Left renal pelvis (tissue), 4 donors: ENCODE data around the gene LIG3. TPM values are rescaled to one million over a fixed set of nuclear protein-coding genes. Genes with fewer than 3 reads are reported as not detected.
"Not testable (repeated sequence)": the region's sequence is repeated elsewhere in the genome, so short reads cannot be mapped to it uniquely, and the experiment has no call there.

Experiments used
- DNase-seq, 4 donors: peaks; one replicate each; pipeline ENCODE4 v3.0.0-alpha.2; 2013; ENCODE audit warnings: low read depth in 4 of 4, low spot score in 3 of 4
- polyA plus RNA-seq, 4 donors: library from polyadenylated mRNA; unstranded; fragments of 120-200 nt; gene quantifications; one replicate each; pipeline ENCODE4 v1.2.1, GENCODE V29; 2013; ENCODE audit not compliant: insufficient read length in 4 of 4

The LIG3 gene
- 10 to 100 TPM; 26.5 to 42.2 (median 36.5) TPM for polyA plus RNA-seq

DNA sequence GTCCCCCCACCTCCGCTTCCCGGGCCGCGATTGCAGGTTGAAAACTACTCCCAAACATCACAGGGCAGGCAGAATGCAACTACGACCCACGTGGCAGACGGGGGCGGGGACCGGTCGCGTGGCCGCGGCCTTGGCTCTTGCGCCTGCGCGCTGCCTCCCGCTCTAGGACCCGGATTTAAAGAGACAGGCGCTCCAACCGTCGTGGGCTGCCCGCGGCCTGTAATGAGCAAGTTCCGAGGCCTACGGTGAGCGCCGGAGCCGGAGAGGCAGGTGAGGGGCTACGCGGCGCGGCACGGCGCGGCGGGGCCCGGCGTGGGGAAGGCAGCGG is at the start of gene LIG3:
Gene LIG3 (plus strand): TSS at position 160 of the 328 bp plus-strand sequence. CDS start 2,494 bp downstream, outside the sequence.
- peak; percentile 82 to 88 (median 86) for DNase-seq

DNA sequence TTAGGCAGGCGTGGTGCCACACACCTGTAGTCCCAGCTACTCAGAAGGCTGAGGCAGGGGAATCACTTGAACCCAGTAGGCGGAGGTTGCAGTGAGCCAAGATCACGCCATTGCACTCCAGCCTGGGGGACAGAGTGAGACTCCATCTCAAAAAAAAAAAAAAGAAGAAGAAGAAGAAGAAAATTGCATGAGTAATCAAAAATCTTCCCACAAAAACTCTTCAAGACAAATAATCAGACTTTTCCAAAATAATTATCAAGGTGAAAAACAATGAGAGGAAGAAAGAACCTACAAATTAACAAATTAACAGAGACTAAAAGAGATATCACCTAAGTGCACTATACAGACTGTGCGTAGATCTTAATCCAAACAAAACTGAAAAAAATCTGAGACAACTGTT is 29.5 kb upstream of the LIG3 start:
- not testable (repeated sequence) for DNase-seq

DNA sequence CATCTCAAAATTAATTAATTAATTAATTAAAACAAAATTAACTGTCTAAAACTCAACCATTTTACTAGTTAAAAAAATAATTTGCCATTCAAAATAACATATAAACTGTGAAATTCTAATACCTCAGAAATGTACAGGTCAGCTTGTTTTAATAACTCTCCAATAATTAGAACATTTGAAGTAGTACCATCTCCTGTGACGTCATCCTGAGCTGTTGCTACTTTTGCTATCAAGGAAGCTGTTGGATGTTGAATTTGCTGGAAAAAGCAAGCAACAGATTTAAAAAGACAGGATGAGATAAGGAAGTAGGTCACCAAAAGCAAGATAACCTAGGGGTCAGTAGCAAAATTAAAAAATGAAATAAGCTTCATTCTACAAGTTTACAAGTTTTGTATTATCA is 21.9 kb upstream of the LIG3 start:
- no peak for DNase-seq

DNA sequence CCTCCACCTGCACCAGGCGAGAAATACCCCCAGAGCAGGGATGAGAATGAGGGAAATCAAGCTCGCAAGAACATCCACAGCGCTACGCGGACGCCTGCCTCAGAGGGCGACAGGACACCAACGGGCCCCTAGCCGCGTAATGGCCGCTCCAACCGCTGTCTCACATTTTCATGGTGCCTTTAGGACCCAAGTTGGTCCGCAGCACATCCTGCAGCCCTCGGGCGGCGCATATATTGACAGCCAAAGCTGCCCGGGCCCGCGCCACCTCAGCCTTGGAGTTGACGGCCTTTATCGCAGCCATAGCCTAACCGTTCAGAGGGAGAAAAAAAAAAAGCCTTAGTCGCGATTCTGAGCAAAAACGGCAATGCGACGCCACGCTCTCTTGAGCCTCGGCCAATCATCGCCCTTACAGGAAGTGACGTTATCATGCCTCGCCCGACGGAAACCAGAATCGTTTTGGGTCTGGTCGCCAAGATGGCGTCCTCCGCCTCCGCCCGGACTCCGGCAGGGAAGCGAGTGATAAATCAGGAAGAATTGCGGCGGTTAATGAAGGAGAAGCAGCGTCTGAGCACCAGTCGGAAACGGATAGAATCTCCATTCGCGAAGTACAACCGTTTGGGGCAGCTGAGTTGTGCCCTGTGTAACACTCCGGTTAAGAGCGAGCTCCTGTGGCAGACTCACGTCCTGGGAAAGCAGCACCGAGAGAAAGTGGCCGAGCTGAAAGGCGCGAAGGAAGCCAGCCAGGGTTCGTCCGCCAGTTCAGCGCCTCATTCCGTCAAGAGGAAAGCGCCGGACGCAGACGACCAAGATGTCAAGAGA is 19.0 kb upstream of the LIG3 start, which contains the start of the genes CCT6B and ZNF830:
Gene CCT6B (minus strand): TSS at position 368 of the 819 bp plus-strand sequence. CDS start 67 bp downstream, at position 301.
Gene ZNF830 (plus strand): TSS at position 448 of the 819 bp plus-strand sequence. CDS start 27 bp downstream, at position 475.
- peak; percentile 93 to 97 (median 95) for DNase-seq

DNA sequence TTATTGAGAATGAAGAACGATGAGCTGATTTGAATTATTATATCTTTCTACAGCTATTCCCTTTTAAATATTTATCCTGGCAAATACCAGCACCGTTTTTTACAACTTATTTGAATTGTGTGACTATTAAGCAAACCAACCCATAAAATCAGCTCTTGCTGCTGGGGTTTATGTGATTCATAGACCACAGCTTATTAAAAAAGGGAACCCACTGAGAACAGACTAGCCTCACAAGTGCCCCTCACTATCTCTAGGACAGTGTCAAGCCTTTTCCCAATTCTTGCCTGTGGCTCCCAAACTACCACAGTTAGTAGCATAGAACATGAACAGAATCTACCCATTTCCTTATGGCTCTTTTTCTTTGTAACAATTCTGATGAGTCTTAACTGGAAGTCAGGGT is 6.1 kb upstream of the LIG3 start:
- no peak for DNase-seq

DNA sequence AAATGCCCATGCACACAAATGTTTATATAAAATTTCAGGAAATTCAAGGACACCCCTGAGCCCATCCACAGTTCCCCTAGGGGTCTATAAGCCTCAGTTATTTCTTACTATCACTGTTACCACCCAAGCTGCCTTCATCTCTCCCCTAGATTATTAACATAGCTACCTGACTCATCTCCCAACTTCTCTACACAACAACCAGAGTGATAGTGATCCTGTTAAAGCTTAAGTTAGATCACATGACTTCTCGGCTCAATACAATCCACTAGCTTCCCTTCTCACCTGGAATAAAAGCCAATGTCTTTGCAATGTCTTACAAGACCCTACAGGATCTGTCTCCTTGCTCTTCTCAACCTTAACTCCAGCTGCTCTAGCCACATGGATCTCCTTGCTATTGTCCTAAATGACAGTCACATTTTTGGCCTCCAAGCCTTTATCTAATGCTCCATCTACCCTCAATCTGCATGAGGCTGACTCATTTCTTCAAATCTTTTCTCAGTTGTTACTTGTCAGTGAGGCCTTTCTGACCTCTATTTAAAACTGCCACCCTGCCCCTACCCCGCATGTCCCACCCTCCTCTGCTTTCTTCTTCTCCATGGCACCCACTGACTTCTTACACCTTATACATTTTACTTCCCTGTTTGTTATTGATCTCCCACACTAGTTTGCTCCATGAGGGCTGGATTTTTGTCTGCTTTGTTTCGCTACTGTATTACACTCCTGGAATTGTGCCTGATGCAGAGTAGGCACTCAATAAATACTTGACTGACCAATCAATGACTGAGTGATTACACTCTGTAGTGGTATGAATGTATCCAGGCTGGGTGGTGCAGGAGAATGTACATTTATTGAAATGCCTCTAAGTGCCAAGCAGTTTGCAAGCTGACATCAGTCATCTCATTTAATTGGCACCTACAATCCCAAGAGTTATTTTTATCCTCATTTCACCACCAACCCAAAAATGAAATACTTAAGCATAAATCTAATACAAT is 5.2 kb upstream of the LIG3 start:
- DNase-seq, result no peak

DNA sequence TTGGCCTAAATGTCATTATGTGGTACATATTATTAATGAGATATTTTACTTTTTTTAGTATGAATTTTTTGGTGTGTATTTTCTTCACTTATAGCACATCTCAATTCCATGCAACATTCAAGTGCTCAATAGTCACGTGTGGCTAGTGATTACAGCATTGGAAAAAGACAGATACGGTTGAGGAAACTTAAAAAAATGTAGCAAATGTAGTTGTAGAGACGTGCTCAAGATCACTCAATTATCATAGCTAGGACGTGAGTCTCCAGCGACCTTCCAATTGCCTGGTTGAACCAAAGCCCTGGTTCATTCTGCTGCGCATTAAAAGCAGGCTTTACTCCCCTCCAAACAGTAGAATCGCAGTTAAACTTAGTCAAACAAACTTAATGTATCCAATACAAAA is 1.2 kb upstream of the LIG3 start:
- no peak for DNase-seq

DNA sequence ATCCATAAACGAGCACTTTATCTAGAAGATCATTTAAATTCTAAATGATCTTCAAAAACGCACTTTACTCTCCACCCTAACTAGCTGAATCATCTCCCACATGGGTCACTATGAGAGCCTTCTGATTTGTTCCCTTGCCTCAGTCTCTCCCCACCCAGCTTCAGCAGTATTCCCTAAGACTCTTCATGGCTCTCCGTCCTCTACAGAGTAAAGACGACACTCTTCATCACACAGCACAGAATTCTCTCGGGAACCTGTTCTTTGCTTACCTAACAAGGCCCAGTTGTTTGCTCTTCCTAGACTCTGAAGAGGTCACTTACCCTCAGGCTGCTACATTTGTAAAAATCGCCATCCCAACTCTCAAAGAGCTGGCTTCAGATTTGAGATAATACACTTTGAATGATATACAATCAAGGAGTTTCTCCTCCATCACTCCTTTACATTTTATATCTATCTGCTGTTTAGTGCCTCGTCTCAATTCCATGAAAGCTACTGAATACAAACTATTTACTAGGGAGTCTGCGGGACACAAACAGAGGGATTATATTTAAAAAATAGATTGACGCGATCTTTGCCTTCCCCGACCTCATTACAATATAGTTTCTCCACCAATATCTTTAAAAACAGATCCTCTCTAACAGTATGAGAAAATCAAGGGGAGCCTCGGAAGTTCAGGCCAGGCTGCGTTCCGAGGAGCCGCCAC is 511 bp upstream of the LIG3 start:
- no peak for DNase-seq

DNA sequence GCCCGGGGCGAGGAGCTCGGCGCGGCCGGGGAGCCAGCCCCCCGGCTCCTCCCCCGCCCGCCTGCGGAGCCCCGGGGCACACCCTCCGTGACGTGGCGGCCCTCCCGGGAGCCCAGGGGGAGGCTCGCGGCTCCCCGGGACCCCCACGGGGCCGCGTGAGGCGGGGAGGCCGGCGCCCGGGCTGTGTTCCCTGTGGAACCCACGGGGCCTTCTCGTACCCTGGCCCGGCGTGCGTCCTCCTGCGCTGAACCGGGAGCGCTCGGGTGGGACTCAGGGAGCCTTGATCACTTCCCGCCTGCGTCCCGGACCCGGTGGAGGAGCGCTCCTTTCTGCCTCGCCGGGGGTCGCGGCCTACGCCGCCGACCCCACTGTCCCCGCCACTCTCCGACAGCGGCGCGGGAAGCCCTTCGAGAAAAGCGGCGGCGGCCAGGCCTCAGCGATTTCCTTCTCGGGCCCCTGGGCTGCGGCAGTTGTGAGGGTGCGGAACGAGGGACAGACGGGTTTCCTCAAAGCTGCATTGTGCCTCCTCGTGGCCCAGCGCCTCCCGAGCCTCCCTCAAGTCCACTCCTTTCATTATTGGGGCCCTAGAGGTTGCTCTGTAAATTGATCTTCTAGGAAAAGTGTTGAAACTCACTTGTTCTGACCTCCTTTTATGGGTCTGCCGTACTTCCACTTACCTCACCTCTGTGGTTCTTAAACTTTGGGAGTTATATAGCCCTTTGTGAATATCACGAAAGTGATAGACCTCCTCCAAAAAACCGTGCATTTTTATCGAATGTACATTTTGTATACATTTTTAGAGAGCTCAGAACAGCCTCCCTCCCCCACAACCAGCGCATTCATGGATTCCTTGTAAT is 597 bp downstream of the LIG3 start:
- DNase-seq, result peak in 2 of 4 donors; percentile 63 to 72

DNA sequence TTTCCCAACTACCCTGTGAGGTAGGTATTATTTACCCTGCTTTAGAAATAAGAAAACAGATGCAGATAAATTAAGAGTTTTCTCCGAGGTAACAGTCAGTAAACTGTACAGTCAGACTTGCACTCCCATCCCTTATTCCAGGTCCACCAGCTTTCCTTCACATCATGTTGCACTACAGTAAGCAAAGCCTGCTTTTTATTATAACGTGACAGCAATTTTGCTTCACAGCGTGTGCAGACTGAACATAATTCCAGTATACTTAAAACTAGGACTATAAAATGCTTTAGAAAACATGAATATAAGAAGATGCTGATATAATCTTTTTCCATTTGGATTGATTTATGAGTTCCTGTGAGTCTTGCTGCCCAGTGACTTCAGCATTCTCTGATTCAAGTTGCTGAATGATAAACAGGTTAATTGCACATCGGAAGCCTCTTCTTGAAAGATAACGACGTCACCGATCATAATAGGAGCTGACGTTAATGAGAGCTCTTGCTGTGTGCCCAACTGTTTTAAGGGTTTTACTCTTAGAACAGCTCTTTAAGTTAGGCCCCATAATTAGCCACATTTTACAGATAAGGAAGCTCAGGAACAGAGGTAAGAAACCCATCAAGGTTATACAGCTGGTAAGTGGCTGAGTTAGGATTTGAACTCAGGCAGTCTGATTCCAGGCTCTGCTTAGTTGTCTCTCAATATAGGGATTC is 1.4 kb downstream of the LIG3 start:
- no peak for DNase-seq

DNA sequence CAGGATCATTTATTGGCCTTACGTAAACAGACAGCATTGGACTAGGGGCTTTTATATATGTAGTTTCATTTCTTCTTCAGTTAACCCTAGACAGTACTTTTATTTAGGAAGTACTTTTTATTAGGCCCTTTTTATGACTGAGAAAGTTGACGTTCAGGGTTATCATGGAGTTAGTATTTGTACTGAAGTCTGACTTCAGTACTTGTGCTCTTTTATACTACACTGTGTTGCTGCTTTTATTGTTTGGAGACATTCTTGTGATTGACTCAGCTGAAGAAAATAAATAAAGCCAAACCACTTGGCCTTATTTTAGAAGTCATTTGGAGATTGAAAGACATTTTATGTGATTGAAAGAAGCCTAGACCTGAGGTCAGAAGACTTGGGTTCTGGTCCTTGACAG is 6.9 kb downstream of the LIG3 start:
- no peak for DNase-seq

DNA sequence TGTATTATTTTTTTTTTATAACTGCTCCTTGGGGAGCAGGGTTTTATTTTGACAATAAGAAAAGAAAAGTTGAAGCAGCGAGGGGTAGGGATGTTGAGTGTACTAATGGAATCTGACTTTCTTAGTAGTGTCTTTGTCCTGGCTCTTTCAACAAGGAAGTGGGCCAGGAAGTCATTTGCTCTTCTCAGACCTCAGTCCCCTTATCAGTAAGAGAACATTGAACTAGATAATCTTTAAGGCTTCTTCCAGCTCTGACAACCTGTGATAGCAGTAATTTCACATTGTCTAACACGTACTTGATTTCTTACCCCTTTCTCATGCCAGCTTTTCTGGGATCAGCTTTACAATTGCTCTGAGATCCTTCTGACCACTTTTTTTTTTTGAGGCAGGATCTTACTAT is 8.3 kb downstream of the LIG3 start:
- no peak for DNase-seq

DNA sequence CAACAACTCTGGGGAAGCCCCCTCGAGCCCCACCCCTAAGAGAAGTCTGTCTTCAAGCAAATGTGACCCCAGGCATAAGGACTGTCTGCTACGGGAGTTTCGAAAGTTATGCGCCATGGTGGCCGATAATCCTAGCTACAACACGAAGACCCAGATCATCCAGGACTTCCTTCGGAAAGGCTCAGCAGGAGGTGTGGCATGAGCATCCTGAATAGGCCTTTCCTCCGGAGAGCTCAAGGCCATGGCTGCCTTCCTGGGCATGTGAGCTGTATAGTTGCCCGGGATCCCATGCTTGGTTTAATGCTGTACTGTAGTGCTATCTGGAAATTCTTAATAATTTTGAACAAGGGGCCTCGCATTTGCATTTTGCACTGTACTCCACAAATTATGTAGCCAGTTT is 9.2 kb downstream of the LIG3 start:
- no peak for DNase-seq

DNA sequence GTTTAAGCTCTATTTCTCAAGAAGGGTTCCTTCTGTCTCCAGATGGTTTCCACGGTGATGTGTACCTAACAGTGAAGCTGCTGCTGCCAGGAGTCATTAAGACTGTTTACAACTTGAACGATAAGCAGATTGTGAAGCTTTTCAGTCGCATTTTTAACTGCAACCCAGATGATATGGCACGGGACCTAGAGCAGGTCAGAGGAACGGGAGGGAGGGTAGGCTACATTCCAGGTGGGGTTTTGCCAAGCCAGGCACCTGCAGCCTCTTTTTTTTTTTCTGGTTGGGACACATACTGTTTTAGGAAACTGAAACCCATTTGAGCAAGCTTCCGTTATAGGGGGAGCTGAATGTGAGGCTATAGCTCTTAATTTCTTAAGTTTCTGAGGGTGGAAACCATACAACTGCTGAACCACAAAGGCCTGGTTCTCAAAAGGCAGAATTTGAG is 10.6 kb downstream of the LIG3 start:
- no peak for DNase-seq

DNA sequence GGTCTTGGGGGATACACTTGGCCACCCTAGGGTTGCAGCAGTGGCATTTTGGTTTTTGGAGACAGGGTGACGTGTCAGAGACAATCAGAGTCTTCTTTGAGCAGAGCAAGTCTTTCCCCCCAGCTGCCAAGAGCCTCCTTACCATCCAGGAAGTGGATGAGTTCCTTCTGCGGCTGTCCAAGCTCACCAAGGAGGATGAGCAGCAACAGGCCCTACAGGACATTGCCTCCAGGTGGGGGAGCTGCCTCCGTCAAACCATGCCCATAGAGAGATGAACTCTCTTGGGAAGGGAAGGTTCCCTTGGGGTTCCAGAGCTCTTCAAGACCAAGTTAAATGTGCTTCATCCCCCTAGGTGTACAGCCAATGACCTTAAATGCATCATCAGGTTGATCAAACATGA is 11.3 kb downstream of the LIG3 start:
- no peak for DNase-seq

DNA sequence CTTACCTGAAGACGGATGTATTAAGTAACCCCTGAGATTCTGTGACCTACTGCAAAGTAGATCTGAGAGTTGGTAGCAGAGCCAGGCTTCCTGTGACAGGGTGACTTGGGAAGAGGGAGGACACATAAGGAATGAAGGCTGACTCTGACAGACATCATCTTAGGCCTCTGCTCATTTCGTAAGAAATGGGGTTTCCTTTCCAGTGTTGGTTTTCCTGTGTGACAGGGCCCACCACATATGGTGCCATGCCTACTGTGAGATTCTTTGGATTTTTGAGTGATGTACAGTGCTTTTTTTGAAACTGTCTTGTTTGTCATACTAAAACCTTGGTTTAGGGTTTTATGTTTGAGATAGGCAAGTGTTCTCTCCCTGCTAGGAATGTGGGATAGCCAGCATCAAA is 12.7 kb downstream of the LIG3 start:
- no peak for DNase-seq

DNA sequence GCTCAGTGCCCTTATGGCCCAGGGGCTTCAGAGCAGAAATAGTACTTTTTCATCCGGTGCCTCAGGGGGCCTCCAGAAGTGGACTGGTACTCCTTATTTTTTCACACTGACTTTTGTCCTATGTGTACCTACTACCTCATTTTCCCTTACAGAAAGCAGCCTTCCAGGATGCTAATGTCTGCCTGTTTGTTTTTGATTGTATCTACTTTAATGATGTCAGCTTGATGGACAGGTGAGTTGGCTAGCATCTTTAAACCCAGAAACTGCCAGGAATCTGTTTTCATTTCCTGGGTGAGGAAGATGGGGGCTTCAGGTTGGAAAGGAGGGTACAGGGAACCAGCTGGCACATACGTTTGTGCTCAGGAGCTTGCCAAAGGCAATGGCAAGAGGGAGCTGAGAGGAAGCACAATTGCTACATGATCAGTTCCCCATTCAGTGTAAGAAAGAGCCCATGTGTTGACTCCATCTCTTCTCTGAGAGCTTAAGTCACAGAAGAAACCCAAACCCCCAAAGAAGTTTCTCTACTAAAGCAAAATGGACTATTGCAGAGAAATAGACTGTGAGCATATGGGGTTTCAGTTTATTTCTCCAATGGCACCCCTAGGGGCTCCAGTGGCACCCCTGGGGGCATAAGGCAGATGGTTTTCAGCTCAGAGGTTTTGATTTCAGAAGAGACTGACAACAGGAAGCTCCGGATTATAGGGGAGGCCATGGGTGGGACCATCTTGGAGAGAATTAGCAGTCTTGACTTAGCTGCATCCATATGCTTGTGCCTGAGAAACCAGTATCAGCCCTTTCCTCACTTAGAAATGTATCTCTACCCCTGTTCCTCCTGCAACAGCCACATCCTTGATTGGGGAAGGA is 16.3 kb downstream of the LIG3 start:
- no peak for DNase-seq

DNA sequence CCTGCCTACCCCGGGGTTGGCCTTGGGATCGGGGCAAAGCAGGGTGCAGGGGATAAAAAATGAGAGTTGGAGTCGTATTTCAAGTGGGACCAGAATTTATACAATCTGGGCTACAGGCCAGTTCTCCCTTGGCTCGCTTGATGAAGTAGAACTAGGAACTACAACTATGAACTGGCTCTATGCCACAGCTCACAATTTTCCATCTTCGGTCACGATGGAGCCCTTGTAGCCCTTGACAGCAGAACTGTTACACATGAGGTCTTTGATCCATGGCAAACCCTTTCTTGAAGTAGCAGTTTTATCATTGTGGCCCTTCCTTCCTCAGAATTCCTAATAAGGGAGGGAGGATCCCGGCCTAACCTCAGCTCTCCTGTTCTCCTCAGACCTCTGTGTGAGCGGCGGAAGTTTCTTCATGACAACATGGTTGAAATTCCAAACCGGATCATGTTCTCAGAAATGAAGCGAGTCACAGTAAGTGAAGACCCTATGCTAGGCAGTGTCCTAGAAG is 17.1 kb downstream of the LIG3 start:
- DNase-seq, result peak; percentile 66 to 75 (median 70)
